GM21526 (cell line): ENCODE measurements around the gene ZNF492.
"Not testable (repeated sequence)": the region's sequence is repeated elsewhere in the genome, so short reads cannot be mapped to it uniquely, and the experiment has no call there.

Source experiments
- ATAC-seq: cut with Tn5 transposase; IDR thresholded peaks from one replicate; pipeline ENCODE4 v1.9.1; 2021; ENCODE audit warnings: moderate library complexity; ENCODE audit not compliant: unreplicated experiment, low FRiP score

The ZNF492 gene

DNA sequence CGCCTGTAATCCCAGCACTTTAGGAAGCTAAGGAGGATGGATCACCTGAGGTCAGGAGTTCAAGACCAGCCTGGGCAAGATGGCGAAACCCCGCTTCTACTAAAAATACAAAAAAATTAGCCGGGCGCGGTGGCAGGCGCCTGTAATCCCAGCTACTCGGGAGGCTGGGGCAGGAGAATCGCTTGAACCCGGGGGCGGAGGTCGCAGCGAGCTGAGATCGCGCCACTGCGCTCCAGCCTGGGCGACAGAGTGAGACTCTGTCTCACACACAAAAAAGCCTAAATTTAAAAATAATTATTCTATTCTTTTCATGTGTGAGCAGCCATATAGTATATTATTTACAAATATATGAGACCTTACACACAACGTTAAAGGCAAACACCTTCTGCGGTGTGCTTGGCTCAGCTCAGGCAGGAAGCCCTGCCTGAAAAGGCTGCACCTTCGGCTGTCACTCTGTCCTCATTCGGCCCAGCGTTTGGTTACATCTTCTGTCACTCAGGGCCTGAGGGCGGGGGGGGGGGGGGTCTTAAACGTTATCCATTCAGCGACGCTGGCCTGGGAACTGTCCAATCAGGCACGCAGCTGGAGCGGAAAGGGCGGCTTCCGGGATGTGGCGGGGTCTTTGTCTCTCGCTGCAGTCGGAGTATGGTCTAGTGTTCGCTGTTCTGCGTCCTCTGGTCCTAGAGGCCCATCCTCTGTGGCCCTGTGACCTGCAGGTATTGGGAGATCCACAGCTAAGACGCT lies at the start of gene ZNF492:
TSS of gene ZNF492 (plus strand) at position 619 of the 744 bp plus-strand sequence. CDS start 19,076 bp downstream, outside the sequence.
- not testable (repeated sequence) for ATAC-seq

- no peak for ATAC-seq
Measured at GRCh38 chr19:22595422-22595821, 38.7 kb upstream of the ZNF492 start.

DNA sequence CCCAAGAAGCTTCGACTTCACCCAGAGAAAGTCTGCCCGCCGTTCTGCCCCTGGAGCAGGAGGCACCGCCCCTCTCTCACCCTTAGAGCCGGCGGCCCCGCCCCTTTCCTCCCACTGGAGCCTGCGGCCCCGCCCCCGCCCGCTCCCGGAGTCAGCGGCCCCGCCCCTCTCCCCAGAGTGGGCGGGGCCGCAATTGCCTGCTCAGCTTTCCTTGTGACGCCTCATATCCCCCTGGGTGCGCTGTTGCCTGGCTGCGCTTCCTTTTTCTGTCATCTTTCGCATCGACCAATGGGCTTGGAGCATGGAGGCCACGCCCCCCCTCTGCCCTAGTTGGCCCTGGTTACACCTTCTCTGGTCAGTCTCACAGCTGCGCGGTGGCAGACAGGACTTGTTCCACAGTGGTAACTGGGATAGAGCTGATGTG lies 38.2 kb upstream of the ZNF492 start:
- no peak for ATAC-seq

DNA sequence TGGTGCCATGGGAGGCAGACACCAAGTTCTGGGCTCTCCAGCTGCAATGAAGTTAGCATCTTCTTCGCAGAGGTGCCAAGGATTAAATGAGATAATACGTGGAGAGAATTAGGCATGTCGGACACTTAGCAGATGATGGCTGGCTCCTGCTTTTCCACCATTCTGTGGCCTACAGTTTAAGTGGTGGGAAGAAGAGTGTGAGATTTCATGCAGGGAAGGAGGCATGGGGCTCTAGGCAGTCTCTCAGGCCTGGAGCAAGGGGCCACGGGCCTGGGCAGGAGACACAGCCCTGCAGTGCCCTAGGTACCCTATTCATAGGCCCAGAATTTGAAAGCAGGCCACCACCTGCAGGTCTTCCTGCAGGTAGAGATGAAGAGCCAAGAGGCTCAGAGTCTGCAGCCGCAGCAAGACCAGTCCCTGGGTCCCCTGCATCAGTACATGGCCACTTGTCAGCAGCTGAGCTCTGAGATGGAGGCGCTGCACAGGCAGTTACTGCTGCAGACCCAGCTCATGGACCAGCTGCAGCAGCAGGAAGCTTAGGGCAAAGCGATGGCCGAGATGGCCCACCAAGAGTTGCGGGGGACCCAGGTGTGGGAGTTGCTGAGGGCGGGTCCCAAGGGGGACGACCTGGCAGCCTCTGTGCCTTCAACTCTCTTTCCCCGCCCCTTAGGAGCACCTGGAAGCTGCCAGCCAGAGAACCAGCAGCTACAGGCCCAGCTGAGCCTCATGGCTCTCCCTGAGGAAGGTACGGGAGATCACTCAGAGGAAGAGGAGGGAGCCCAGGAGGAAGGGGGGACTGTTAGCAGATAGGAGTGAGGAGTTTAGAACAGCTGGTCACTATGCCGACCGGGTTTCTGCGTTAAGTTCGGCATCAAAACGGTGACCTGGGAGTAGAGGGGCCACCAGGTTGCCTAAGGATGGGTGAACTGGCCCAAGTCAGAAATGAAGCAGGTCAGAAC lies 33.2 kb upstream of the ZNF492 start:
- ATAC-seq, result no peak

DNA sequence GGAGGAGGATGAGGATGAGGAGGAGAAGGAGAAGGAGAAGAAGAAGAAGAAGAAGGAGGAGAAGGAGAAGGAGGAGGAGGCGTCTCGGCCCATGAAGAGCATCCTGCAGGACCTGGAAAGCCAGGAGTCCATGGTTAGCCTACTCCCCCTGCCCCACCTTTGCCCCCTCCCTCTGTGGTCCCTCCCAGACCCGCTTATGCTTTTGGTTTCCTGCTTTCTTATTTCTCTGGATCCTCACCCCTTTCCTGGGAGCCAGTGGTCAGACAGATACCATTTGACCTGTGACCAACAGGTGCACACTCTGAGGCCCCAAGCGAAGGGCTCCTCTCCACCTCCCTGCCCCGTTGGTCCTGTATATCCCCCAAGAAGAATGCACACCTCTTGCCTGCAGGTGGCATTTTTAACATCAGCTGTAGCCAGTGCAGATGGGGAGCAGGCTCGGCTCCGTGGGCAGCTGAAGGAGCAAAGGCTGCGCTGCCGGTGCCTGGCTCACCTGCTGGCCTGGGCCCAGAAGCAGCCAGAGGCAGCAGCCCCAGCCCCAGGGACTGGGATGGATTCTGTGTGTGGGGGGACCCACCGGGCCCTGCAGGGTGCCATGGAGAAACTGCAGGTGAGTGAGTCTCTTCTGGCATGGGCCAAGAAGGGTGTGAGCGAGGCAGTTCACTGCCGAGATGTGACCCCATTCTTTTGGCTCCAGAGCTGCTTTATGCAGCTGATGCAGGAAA lies 32.1 kb upstream of the ZNF492 start:
- ATAC-seq, result no peak

DNA sequence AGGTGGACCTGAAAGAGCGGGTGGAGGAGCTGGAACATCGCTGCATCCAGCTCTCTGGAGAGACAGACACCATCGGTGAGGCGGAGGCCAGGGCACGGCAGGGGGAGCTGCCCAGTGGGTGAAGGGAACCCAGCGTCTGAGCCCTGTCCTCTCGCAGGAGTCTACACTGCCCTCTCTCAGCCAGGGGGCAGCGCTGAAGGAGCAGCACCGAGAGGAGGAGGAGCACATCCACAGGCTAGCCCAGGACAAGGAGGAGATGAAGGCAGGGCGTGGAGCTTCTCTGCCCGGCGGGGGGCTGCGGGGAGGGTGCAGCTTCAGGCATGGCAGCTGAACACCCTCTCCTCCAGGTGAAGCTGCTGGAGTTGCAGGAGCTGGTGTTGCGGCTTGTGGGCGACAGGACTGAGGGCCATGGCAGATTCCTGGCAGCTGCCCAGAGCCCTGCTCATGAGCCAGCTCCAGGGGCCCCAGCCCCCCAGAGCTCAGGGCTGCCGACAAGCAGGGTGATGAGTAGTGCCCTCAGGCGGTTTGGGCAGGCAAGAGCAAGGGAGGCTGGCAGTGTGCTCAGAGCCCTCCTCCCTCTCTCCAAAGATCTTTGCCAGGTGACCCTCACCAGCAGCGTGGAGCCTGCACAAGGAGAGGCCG lies 31.4 kb upstream of the ZNF492 start:
- ATAC-seq, result no peak

- ATAC-seq, result no peak
Measured at GRCh38 chr19:22603518-22604440, 30.3 kb upstream of the ZNF492 start.

GRCh38 chr19:22604571-22605274 lies 29.4 kb upstream of the ZNF492 start:
- no peak for ATAC-seq

- ATAC-seq, result no peak
Measured at GRCh38 chr19:22605275-22606211, 28.6 kb upstream of the ZNF492 start.

DNA sequence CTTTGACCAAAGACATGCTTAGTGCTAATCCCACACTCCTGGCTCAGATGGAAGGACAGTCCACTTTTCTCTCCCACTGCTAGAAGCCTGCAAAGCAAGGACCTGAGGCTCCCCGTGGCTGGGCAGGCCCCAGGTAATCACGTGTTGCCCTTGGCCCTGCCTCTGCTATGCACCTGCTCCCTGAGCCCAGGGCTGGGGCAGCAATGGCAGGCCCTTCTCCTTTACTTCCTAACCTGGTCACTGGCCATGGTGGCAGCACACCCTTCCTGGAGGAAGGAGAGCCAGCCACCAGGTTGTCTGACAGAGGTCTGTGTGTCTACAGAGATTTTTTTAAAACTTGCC lies 27.9 kb upstream of the ZNF492 start:
- no peak for ATAC-seq

DNA sequence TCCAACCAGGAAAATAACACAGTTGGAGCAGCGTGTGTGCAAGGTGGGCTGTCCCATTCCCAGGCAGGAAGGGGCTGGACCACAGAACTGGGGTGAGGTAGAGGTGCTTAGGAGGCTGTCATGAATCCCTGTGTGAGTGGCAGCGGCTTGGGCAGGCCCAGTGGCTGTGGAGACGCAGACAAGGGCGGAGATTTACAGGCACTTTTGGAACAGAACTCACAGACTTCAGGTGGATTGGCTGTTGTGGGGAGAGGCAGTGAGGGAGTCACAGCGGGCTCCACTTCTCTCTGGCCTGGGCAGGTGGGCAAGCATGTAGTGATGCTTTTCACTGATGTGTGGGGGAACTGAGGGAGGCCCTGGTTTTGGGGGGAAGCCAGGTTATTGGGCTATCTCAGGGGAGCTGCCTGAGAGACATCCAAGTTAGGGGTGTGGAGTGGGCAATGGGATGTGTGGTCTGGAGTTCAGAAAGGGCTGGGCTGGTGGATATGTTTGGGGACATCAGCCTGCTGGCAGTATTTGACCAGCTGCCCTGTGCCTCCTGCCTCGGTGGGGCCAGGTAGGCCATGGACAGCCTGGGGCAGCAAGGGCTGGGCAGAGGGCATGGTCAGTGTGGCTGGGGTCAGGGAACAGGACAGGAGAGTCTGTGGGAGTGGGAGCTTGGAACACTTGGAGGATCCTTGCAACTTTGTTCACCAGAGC lies 27.0 kb upstream of the ZNF492 start:
- ATAC-seq, result no peak

GRCh38 chr19:22607653-22608430 lies 26.3 kb upstream of the ZNF492 start:
- ATAC-seq, result no peak

DNA sequence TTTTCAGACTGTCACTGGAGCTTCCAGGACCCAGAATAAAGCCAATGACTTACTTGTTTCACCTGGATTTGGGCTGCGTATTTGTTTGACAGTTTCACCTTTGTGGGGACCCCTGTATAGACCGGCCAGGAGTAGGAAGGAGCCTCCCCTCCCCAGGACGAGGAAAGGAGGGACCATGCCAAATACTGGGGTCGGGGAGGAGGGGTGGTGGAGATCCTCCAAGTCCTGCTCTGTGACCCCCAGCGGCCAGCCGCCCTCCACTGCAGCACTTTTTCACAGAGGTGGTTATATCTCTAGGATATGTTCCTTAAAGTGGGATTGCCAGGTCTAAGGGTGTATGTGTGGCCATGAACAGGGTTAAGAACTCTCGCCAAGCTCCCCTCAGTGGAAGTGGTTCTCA lies 25.7 kb upstream of the ZNF492 start:
- ATAC-seq, result no peak

GRCh38 chr19:22609630-22610029 lies 24.5 kb upstream of the ZNF492 start:
- ATAC-seq, result no peak

GRCh38 chr19:22610121-22610520 lies 24.0 kb upstream of the ZNF492 start:
- ATAC-seq, result no peak

- no peak for ATAC-seq
Measured at GRCh38 chr19:22612316-22612715, 21.8 kb upstream of the ZNF492 start.
